Naive thymus-derived CD4-positive, alpha-beta T cell (primary cell): Measurements from ENCODE around the gene RBMS3. TPM values are rescaled to one million over a fixed set of nuclear protein-coding genes. Genes with fewer than 3 reads are reported as not detected.

Source experiments
- ATAC-seq: fragments of 150-1000 bp; cut with Tn5 transposase; 2 replicates; pipeline ENCODE4 v1.10.0; 2021; ENCODE audit warnings: mild to moderate bottlenecking, moderate library complexity
- CTCF ChIA-PET: fragments of 350-600 bp; sonication (Branson Sonifier 250); formaldehyde crosslinking; loops from one replicate; lab custom pipeline; 2021; ENCODE audit warnings: antibody characterized with exemption; lab: Charles Lee
- POLR2A ChIA-PET: fragments of 350-600 bp; sonication (Branson Sonifier 250); formaldehyde crosslinking; loops from one replicate; lab custom pipeline; 2021; ENCODE audit warnings: antibody characterized with exemption, inconsistent platforms; lab: Charles Lee
- DNase-seq, 9 donors: peaks; one replicate each; pipeline versions ENCODE4 v3.0.0 to v3.0.0-alpha.2; 2020 to 2022; ENCODE audit warnings: mixed read lengths in 1 of 9
- H3K27ac ChIP-seq: one replicate; pipeline ENCODE4 v1.7.0; 2013; ENCODE audit warnings: mild to moderate bottlenecking, low read depth, low read length, moderate library complexity
- H3K27me3 ChIP-seq, 2 donors: one replicate each; pipeline ENCODE4 v1.7.0; 2013; ENCODE audit warnings: low read length in 2 of 2, mild to moderate bottlenecking in 2 of 2, moderate library complexity in 2 of 2; ENCODE audit not compliant: control insufficient read depth in 2 of 2, insufficient read depth in 2 of 2
- H3K36me3 ChIP-seq, 3 experiments: 1 replicate in 2 of 3; 2 replicates in 1 of 3; pipeline ENCODE4 v1.7.0; 2013; ENCODE audit warnings: low read length in 3 of 3, mild to moderate bottlenecking in 3 of 3, moderate library complexity in 1 of 3; ENCODE audit not compliant: insufficient read depth in 3 of 3, control insufficient read depth in 2 of 3
- H3K4me1 ChIP-seq, 2 donors: one replicate each; pipeline ENCODE4 v1.7.0; 2013; ENCODE audit warnings: low read length in 2 of 2, mild to moderate bottlenecking in 2 of 2, moderate library complexity in 1 of 2; ENCODE audit not compliant: control insufficient read depth in 2 of 2, insufficient read depth in 2 of 2
- H3K4me3 ChIP-seq: 2 replicates; pipeline ENCODE4 v1.7.0; 2013; ENCODE audit warnings: mild to moderate bottlenecking, low read length
- H3K9me3 ChIP-seq, 3 experiments: 1 replicate in 2 of 3; 2 replicates in 1 of 3; pipeline ENCODE4 v1.7.0; 2013; ENCODE audit warnings: low read length in 3 of 3; ENCODE audit not compliant: control insufficient read depth in 2 of 3
- H3K27ac Mint-ChIP-seq, 9 donors: one replicate each; pipeline ENCODE4 v1.8.0; 2020 to 2022; ENCODE audit warnings: mixed read lengths in 9 of 9, mild to moderate bottlenecking in 8 of 9, moderate library complexity in 5 of 9, inconsistent platforms in 2 of 9
- H3K27me3 Mint-ChIP-seq, 5 donors: one replicate each; pipeline ENCODE4 v1.8.0; 2021 to 2022; ENCODE audit warnings: mixed read lengths in 5 of 5, mild to moderate bottlenecking in 1 of 5
- H3K36me3 Mint-ChIP-seq, 5 donors: one replicate each; pipeline ENCODE4 v1.8.0; 2020 to 2022; ENCODE audit warnings: mixed read lengths in 5 of 5, mild to moderate bottlenecking in 3 of 5, inconsistent platforms in 1 of 5
- H3K4me1 Mint-ChIP-seq, 7 donors: one replicate each; pipeline ENCODE4 v1.8.0; 2020 to 2022; ENCODE audit warnings: mixed read lengths in 7 of 7, mild to moderate bottlenecking in 3 of 7, inconsistent platforms in 1 of 7
- H3K4me3 Mint-ChIP-seq, 10 donors: one replicate each; pipeline ENCODE4 v1.8.0; 2020 to 2022; ENCODE audit warnings: mild to moderate bottlenecking in 10 of 10, mixed read lengths in 10 of 10, moderate library complexity in 6 of 10, inconsistent platforms in 2 of 10
- H3K9me3 Mint-ChIP-seq, 11 donors: one replicate each; pipeline ENCODE4 v1.8.0; 2020 to 2022; ENCODE audit warnings: mixed read lengths in 11 of 11, mild to moderate bottlenecking in 4 of 11, inconsistent platforms in 1 of 11, moderate library complexity in 1 of 11
- intact Hi-C, 2 donors: fragments of 100-400 bp; cut with micrococcal nuclease; formaldehyde crosslinking; loops; one replicate each; pipeline ENCODE4 v1.15.1; 2023
- polyA plus RNA-seq, 2 donors: library from polyadenylated mRNA; unstranded; fragments of 300-500 nt; fragmentation: Illumina TruSeq; gene quantifications; one replicate each; pipeline ENCODE4 v1.2.3, GENCODE V29; 2021
- total RNA-seq, 6 experiments: library from RNA in 5 of 6; stranded (reverse) in 5 of 6; gene quantifications; 1 replicate in 5 of 6; 2 replicates in 1 of 6; pipeline ENCODE4 v1.2.3 and lab custom pipeline; 2021 to 2026

RBMS3 gene
- total and polyA plus RNA-seq, 7 experiments from 2014 or later, result 0.15 to 4.9 (median 0.49) TPM

DNA sequence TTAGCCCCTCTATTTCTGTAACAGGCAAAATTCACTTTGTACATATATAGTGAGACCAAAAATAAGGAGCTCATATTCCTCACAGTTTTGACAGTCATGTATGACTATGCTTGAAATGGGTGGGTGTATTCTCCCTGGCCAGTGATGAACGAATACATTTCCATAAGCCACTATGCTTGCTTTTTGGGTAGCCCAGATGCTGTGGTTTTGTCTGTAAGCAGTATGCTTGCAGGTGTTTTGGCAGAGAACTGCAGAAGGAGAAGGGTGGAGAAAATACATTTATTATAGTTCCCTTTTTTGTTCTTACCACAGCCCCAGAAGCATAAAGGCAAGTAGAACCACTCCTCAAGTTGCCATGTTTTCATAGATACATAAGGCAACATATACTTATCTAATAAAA is 131.2 kb downstream of the RBMS3 start:
- no peak overlapping the region for H3K27ac Mint-ChIP-seq
- ATAC-seq (no peak), DNase-seq (no peak)
- intact Hi-C loops, result no loop called here
- no peaks in the 10 kb centered on the region for H3K4me1 Mint-ChIP-seq
- no peaks in the 10 kb centered on the region for H3K36me3 Mint-ChIP-seq
- H3K4me3 Mint-ChIP-seq, result no peak overlapping the region
- Histone ChIP-seq H3K4me1 (no peaks in the 10 kb centered on the region), H3K4me3 (no peak overlapping the region), H3K9me3 (no peaks in the 10 kb centered on the region), H3K36me3 (no peaks in the 10 kb centered on the region), H3K27me3 (no peaks in the 10 kb centered on the region), H3K27ac (no peak overlapping the region)
- CTCF ChIA-PET, result no interaction called here
- peaks cover 0 to 2% (median 0%) of the 10 kb centered on the region in 11 donors for H3K9me3 Mint-ChIP-seq
- POLR2A ChIA-PET, result no interaction called here
- no peaks in the 10 kb centered on the region for H3K27me3 Mint-ChIP-seq

DNA sequence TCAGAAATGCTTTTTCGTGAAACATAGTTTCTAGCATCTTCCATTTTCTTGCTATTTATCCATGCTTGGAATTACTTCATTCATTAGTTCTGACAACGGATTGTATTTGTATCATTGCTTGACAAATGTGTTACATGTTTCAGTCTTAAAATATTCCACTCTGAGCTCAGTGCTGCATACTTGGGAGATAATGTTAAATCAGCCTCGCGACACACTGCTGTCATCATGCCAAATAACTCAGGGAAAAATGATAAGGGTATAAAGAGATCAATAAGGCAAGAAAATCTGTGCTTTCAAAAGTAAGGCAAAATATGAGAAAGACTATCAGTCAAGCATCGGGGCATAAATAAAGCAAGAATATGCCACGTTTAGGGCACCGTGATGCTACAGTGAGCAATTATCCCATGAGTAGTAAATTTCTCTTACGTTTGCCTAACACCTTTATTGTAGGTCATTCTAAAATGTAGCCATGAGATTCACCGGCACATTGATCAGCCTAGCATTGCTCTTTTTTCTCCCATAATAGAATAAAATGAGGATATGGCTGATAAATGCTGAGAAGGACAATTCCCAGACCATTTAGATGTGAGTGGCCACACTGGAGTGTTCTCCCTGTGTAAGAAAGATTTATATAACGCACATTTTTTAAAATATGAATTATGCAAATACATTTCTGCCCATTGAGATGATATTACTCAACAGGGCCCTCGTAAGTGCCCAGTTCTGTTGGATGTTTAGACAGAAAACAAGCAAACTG is 133.8 kb downstream of the RBMS3 start:
- Histone ChIP-seq H3K9me3 (no peaks in the 10 kb centered on the region), H3K4me3 (no peak overlapping the region), H3K27me3 (no peaks in the 10 kb centered on the region), H3K27ac (no peak overlapping the region), H3K4me1 (no peaks in the 10 kb centered on the region), H3K36me3 (no peaks in the 10 kb centered on the region)
- intact Hi-C loops, result no loop called here
- no peak overlapping the region for H3K4me3 Mint-ChIP-seq
- peaks cover 0 to 4% (median 0%) of the 10 kb centered on the region in 11 donors for H3K9me3 Mint-ChIP-seq
- DNase-seq (no peak), ATAC-seq (no peak)
- CTCF ChIA-PET, result no interaction called here
- no peak overlapping the region for H3K27ac Mint-ChIP-seq
- no peaks in the 10 kb centered on the region for H3K36me3 Mint-ChIP-seq
- no peaks in the 10 kb centered on the region for H3K27me3 Mint-ChIP-seq
- H3K4me1 Mint-ChIP-seq, result no peaks in the 10 kb centered on the region
- POLR2A ChIA-PET, result no interaction called here

DNA sequence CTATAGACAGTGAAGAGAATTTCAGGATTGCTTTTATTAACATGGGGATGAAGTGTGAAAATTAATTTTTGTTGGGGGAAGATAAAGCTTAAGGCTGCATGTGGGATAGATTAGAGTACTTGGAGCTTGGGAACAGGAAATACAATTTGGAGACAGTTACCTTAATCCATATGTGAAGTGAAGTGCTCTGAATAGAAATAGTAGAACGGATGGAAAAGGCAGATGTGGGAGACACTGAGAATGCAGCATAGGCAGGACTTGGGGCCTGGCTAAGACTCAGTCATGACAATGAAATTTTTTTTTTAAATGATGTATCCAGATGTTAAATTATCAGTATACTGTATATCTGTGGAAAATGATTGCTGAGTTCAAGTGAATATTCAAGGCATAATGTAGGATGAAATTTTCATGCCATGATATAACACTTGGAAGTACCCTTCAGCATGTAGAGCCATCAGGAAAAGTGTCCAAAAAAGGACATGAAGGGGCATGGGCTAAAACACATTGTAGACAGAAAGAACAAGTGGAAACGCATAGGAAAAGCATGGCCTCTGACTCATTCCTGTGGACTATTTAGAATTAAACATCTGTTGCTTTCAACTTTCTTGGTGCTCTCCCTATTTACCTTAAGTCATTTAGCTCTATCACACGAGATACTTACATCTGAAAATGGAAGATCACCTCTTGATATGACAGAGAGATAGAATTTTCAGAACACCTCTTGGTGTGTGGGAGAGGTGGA is 134.8 kb downstream of the RBMS3 start:
- Mint-ChIP-seq H3K27ac (no peak overlapping the region), H3K9me3 (peaks cover 0 to 5% (median 0%) of the 10 kb centered on the region in 11 donors), H3K4me3 (no peak overlapping the region), H3K36me3 (no peaks in the 10 kb centered on the region), H3K27me3 (no peaks in the 10 kb centered on the region), H3K4me1 (no peaks in the 10 kb centered on the region)
- no peak for ATAC-seq
- Histone ChIP-seq H3K4me1 (no peaks in the 10 kb centered on the region), H3K36me3 (no peaks in the 10 kb centered on the region), H3K9me3 (no peaks in the 10 kb centered on the region), H3K27me3 (no peaks in the 10 kb centered on the region), H3K4me3 (no peak overlapping the region), H3K27ac (no peak overlapping the region)
- DNase-seq, result no peak
- ChIA-PET CTCF (no interaction called here), POLR2A (no interaction called here)
- intact Hi-C loops, result no loop called here

DNA sequence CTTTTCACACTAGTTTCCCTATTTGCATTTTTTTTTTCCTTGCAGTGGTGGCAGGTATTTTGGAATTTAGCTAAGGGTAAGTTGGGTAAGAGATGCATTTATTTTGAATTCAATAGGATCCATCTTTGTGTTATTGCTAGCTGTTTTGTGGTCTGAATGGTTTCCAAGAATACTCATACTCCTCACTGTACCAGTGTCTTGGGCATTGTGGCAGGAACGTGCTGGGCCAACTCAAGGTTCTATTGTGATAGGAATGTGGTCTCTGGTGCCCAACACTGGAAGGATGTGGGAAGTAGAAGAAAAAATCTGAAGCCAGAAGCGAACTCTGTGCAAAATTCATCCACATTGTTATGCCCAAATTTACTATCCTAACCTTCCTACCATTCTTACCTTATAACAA is 135.6 kb downstream of the RBMS3 start:
- Mint-ChIP-seq H3K4me1 (no peaks in the 10 kb centered on the region), H3K27me3 (no peaks in the 10 kb centered on the region), H3K4me3 (no peak overlapping the region), H3K36me3 (no peaks in the 10 kb centered on the region), H3K9me3 (peaks cover 0 to 5% (median 0%) of the 10 kb centered on the region in 11 donors), H3K27ac (no peak overlapping the region)
- Histone ChIP-seq H3K9me3 (no peaks in the 10 kb centered on the region), H3K4me3 (no peak overlapping the region), H3K27ac (no peak overlapping the region), H3K36me3 (no peaks in the 10 kb centered on the region), H3K4me1 (no peaks in the 10 kb centered on the region), H3K27me3 (no peaks in the 10 kb centered on the region)
- no peak for ATAC-seq
- intact Hi-C loops, result no loop called here
- POLR2A ChIA-PET, result no interaction called here
- DNase-seq, result no peak
- CTCF ChIA-PET, result no interaction called here

DNA sequence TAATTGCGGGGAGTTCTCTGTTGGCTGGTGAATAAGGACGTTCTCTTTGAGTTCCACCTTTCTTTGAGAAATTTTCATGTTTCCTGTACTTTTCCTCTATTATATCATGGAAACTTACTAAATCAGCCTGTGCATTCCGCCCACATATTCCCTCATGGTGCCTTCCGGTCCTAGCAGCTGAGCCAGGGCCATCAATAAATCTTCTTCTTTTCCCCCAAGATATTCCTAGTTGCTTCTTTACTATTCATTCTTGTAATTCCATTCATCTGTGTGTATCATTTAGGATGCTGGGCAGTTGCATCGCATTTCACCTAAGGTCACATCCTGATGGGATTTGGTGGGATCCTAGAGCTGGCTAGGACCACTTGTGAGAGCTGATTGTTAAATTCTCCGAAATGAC is 139.2 kb downstream of the RBMS3 start:
- no peak overlapping the region for H3K4me3 Mint-ChIP-seq
- peaks cover 0 to 5% (median 0%) of the 10 kb centered on the region in 11 donors for H3K9me3 Mint-ChIP-seq
- H3K27me3 ChIP-seq, result no peaks in the 10 kb centered on the region
- ATAC-seq (no peak), DNase-seq (no peak)
- no peak overlapping the region for H3K27ac ChIP-seq
- no peaks in the 10 kb centered on the region for H3K9me3 ChIP-seq
- no peaks in the 10 kb centered on the region for H3K4me1 Mint-ChIP-seq
- ChIA-PET POLR2A (interaction anchor here (0.6 kb wide), 1 partner anchor 250 kb away, joined by 5 read pairs; no protein-coding TSS in a partner anchor), CTCF (interaction anchor here (0.6 kb wide), 1 partner anchor 279 kb away, joined by 3 read pairs; no protein-coding TSS in a partner anchor)
- H3K27me3 Mint-ChIP-seq, result no peaks in the 10 kb centered on the region
- H3K4me3 ChIP-seq, result no peak overlapping the region
- intact Hi-C loops, result no loop called here
- no peaks in the 10 kb centered on the region for H3K36me3 Mint-ChIP-seq
- no peak overlapping the region for H3K27ac Mint-ChIP-seq
- H3K36me3 ChIP-seq, result no peaks in the 10 kb centered on the region
- no peaks in the 10 kb centered on the region for H3K4me1 ChIP-seq

DNA sequence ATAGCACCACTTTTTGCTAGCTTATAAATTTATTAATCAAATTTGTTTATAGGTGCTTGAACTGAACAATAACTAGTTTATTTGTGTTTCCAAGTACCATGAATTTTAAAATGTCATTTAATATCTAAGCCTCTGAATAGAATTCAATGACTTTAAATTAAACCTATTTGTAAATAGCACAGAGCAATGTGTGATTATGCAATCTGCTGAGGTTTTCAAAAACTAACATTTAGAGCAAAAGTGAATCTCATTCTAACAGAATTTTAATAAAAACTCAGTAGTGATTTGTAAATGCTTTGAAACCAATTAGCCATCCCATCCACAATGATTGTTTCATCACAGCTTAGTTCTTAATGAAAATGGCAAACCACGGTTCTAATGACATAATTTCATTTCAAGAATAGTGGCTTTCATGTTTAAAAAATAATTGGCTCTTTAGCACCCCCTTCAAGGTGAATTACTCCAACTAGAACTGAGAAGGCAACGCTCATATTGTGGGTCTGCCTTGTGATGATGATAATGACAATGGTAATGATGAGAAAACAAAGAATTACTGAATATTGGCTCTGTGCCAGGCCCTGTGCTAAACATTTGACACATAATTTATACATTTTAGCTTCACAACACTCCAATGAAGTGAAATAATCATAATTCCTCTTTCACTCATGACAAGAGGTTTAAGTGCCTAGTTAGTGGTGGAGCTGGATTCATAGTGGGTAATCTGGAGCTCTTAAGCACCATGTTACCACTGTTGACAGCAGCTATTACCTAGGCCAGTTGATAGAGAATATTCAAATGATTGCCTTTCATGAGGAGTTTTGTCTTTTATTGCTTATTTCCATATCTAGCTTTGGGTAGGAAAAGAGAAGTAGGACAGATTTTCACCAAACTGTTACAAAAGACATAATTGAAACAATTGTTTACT is 145.7 kb downstream of the RBMS3 start:
- Mint-ChIP-seq H3K27ac (no peak overlapping the region), H3K27me3 (no peaks in the 10 kb centered on the region), H3K4me1 (no peaks in the 10 kb centered on the region), H3K4me3 (no peak overlapping the region), H3K9me3 (peaks cover 0 to 2% (median 0%) of the 10 kb centered on the region in 11 donors), H3K36me3 (no peaks in the 10 kb centered on the region)
- CTCF ChIA-PET, result no interaction called here
- Histone ChIP-seq H3K4me1 (no peaks in the 10 kb centered on the region), H3K36me3 (no peaks in the 10 kb centered on the region), H3K27me3 (no peaks in the 10 kb centered on the region), H3K9me3 (no peaks in the 10 kb centered on the region), H3K4me3 (no peak overlapping the region), H3K27ac (no peak overlapping the region)
- no peak for DNase-seq
- POLR2A ChIA-PET, result no interaction called here
- no peak for ATAC-seq
- intact Hi-C loops, result no loop called here
